GM19099 (cell line): ENCODE measurements around the gene TNIP3.

Experiments used
- POLR2A ChIP-seq: IDR thresholded peaks from 3 replicates; pipeline ENCODE4 v1.6.1; 2011; ENCODE audit warnings: low read depth; ENCODE audit not compliant: insufficient read length; ENCODE audit errors: extremely low read depth

TNIP3 gene

DNA sequence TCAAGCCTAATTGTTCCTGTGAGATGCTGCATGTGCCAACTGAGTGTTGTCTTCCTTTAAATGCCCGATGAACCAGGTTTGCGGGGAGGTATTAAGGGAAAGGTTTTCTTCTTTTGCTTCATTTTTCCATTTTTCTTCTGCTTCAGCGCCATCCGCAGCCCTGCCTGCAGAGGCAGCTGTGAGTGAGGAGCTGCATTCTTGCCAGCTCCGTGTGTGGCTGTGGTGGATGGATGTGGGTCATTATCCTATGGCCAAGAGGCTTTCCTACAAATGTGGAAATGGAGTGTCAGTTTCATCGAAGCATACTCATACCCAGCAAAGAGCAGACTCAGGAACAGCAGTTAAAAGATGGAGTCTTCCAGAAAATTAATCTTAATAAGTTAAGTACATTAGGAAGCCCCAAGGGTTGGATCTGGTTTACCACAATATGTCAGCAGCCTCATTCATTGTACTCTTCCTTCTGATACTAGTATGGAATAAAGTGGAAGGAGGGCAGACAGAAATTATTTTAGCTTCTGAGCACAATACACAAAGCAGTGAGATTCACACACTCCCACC lies 37.6 kb downstream of the TNIP3 start:
- no peak for TF ChIP-seq POLR2A

DNA sequence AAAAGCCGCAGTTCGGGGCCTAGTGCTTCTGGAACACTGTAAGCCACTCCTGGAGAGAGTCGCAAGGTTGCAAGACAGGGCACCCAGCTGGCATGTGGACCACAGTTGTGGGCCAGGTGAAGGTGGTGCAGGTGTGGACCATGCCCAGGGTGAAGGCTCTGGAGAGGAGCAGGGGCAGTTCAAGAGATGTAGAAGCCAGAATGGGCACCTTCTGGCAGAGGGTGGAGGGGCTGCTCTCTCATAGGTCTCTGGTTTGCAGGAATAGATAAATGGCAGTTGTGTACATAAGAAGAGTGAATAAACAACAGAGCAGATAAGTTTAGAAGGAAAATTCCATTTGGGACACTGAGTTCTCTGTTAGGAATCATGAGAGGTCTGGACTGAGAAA lies 38.6 kb downstream of the TNIP3 start:
- TF ChIP-seq POLR2A: no peak

DNA sequence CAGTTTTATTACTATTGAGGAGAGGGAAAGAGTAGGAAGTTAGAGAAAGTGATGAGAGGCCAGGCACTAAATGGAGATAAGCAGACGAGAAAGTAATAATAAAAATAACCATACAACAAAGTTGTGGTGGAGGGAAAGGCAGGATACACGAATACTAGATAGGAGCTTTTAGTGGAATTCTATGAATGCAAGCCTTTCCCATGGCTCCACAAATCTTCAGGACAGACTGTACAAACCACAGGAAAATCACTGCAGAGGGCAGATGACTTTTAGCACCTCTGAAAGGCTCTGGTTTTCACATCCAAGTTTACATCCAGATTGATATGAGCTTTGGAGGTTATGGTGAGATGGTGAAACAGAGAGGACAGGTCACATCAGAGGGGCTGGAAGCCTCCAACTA lies 41.5 kb downstream of the TNIP3 start:
- TF ChIP-seq POLR2A: no peak

DNA sequence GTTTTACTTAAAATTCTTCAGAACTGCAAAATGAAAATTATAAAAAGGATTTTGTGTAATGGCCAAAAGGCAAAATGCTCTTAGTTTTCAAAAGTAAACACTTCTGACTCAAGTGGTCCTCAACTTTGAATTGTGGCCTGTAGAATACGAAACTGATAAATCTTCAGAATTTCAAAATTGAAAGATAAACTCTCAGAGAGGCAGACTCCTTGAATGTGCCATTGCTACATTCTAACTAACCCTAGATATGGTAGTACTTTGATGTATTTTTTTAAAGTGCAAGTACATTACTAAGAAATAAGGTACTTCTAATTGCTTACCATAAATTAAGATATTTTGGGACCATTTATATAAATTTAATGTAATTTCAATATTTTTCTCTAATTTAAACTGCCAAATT lies 44.4 kb downstream of the TNIP3 start:
- no peak for TF ChIP-seq POLR2A

- TF ChIP-seq POLR2A: no peak
Observed at GRCh38 chr4:121118344-121118743, 45.8 kb downstream of the TNIP3 start.

- TF ChIP-seq POLR2A: no peak
Observed at GRCh38 chr4:121114756-121115155, 49.4 kb downstream of the TNIP3 start.

- TF ChIP-seq POLR2A: no peak
Observed at GRCh38 chr4:121112530-121112929, 51.6 kb downstream of the TNIP3 start.

DNA sequence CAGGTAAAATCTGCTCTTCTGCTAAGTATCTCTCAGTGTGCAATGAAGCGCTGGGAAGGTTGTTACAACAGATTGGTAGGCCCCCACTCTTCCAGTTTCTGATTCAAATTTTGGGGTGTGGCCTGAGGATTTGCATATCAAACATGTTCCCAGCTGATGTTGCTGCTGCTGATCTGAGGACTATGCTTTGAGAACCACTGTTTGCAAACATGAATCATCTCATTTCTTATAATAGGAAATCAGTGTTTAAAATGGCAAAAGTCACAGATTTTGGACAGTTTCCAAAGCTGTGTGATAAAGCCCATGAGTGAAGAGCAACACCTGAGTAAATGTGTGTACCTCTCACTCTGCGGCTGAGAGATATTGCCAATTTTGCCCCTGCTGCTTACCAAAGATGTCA lies 55.6 kb downstream of the TNIP3 start:
- no peak for TF ChIP-seq POLR2A

DNA sequence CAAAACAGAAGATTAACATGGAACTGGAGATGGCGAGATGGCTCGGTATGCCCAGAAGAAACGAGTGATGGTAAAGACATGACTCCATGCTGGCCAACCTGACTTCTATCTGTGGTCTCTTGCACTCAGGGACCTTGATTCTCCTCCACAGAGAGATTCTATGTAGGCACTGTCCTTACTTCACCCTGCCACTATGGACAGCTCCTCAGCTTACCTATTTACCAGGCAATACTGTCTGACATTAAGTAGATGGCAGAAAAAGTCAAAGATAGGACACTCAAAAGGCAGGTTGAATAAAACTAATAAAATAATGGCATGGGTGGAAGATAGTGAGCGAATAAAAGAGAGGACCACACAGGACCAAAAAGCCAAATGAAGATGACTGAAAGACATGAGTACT lies 56.6 kb downstream of the TNIP3 start:
- TF ChIP-seq POLR2A: no peak

- no peak for TF ChIP-seq POLR2A
Observed at GRCh38 chr4:121100093-121100775, 63.9 kb downstream of the TNIP3 start.

GRCh38 chr4:121098266-121098665 lies 65.9 kb downstream of the TNIP3 start:
- no peak for TF ChIP-seq POLR2A

DNA sequence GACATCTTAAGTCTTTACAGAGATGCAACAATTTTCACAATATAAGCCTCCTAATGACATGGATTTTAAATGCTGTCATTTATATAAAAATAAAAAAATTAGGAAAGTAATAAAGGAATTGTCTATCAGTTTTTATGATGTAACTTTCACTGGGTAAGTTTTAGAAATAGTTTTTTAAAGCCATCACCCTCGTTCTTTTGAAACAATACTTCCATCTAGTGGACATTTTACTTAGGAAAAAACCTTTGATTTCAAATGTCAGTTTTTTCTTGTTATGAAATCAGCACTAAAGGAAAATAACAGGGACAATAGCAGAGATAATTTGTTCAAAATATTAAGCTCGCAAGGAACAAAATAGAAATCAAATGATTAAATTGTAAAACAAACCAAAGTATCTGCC lies 67.5 kb downstream of the TNIP3 start:
- no peak for TF ChIP-seq POLR2A

GRCh38 chr4:121096191-121096590 lies 67.9 kb downstream of the TNIP3 start:
- no peak for TF ChIP-seq POLR2A

- TF ChIP-seq POLR2A: no peak
Observed at GRCh38 chr4:121094297-121094966, 69.7 kb downstream of the TNIP3 start.

DNA sequence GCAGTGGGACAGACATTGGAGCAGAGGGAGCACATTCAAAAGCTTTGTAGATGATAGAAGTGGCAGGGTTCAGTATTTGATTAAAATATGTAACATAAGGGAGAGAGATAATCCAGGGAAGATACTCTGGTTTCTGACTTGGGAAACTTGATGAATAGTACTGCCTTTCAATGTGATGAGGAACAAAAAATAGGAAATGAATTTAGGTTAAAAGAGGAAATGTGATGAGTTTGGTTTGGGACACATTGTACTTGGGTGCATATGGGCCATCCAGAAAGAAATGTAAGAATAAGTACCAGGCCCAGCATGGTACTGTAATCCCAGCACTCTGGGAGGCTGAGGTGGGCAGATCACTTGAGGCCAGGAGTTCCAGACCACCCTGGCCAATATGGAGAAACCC lies 70.9 kb downstream of the TNIP3 start:
- no peak for TF ChIP-seq POLR2A

DNA sequence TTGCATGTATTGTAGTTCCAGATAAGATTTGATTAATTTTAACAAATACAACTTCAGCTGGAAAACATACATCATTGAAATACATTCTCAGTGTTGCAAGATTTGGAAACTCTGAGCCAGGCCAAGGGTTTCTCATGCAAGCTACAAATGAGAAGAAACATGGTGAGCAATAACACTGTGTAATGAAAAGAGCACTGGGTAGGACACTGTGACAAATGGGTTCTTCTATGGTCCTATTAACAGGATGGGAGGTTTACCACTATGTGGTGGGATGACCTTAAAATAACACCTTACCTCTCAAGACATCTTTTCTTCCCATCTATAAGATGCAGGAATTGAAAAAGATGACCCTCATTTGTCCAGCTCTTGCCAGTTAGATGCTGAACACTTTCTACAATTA lies 72.2 kb downstream of the TNIP3 start:
- TF ChIP-seq POLR2A: no peak
